HepG2 (cell line): ENCODE results near the gene TGFBRAP1. TPM values are rescaled to one million over a fixed set of nuclear protein-coding genes. Genes with fewer than 3 reads are reported as not detected.

Source experiments
- ATAC-seq: fragments of 200-7000 bp; cut with Tn5 transposase; 3 replicates; pipeline ENCODE4 v1.9.1; 2020; ENCODE audit warnings: mild to moderate bottlenecking, moderate library complexity
- BruUV-seq: library from RNA; stranded (reverse); fragments of 400-500 nt; replicated peaks from 2 replicates; lab custom pipeline; 2021; lab: Mats Ljungman, UMichigan
- CTCF ChIA-PET: fragments of 300-600 bp; formaldehyde crosslinking; extraction: SDS; loops from one replicate; lab custom pipeline; 2021; ENCODE audit warnings: low total read pairs, inconsistent platforms, low intra/inter-chr PET ratio; lab: Yijun Ruan, JAX
- POLR2A ChIA-PET: fragments of 350-600 bp; sonication (Branson Sonifier 250); formaldehyde crosslinking; loops from one replicate; lab custom pipeline; 2020; ENCODE audit warnings: antibody characterized with exemption, inconsistent platforms; lab: Yijun Ruan, JAX
- DNase-seq: peaks from one replicate; pipeline ENCODE4 v3.0.0-alpha.2; 2015; ENCODE audit warnings: low spot score
- FAIRE-seq: peaks from 3 replicates; lab custom pipeline; 2011; peaks lifted over from hg19 to GRCh38; lab: Jason Lieb, UNC
- H2AFZ ChIP-seq: one replicate; pipeline ENCODE4 v1.6.1; 2011; ENCODE audit warnings: low read length, inconsistent platforms
- H3K27ac ChIP-seq: fragments of 300-600 bp; 3 replicates; pipeline ENCODE4 v1.8.0; 2011; ENCODE audit warnings: mixed run types, mild to moderate bottlenecking, mixed read lengths, low read length, inconsistent platforms; ENCODE audit not compliant: insufficient read depth; ENCODE audit errors: extremely low read length
- H3K27me3 ChIP-seq, 2 experiments: fragments of 200-600 bp in 1 of 2; 2 replicates in 1 of 2; 3 replicates in 1 of 2; pipeline versions ENCODE4 v1.6.0 to v1.8.0; 2011; ENCODE audit warnings: low read length in 2 of 2, mild to moderate bottlenecking in 2 of 2, moderate library complexity in 2 of 2, inconsistent platforms in 1 of 2; ENCODE audit not compliant: insufficient read depth in 2 of 2, control insufficient read depth in 1 of 2
- H3K36me3 ChIP-seq, 2 experiments: fragments of 200-600 bp in 1 of 2; replicated peaks in 1 of 2; 2 replicates in 1 of 2; 3 replicates in 1 of 2; pipeline versions ENCODE4 v1.5.1 to v1.8.0; 2011; ENCODE audit warnings: low read length in 2 of 2, inconsistent platforms in 1 of 2; ENCODE audit not compliant: insufficient read depth in 2 of 2, control insufficient read depth in 1 of 2
- H3K4me1 ChIP-seq: 2 replicates; pipeline ENCODE4 v1.5.1; 2012; ENCODE audit warnings: low read length, inconsistent platforms; ENCODE audit not compliant: insufficient read depth
- H3K4me2 ChIP-seq: 2 replicates; pipeline ENCODE4 v1.6.0; 2011; ENCODE audit warnings: low read depth, low read length, inconsistent platforms
- H3K4me3 ChIP-seq, 3 experiments: fragments of 200-600 bp in 1 of 3; sonication (generic), shearing (Covaris generic) in 1 of 3; replicated peaks in 1 of 3; 2 replicates each; pipeline ENCODE4 v1.5.1; 2011 to 2016; ENCODE audit warnings: low read length in 3 of 3, inconsistent platforms in 2 of 3, low read depth in 2 of 3, mild to moderate bottlenecking in 2 of 3, control low read depth in 1 of 3, mixed read lengths in 1 of 3; ENCODE audit not compliant: insufficient read depth in 1 of 3
- H3K79me2 ChIP-seq: one replicate; pipeline ENCODE4 v1.6.1; 2011; ENCODE audit warnings: low read length, inconsistent platforms; ENCODE audit not compliant: insufficient read depth
- H3K9ac ChIP-seq: 2 replicates; pipeline ENCODE4 v1.6.0; 2011; ENCODE audit warnings: mild to moderate bottlenecking, low read depth, low read length, inconsistent platforms; ENCODE audit not compliant: insufficient read depth
- H3K9me3 ChIP-seq: 2 replicates; pipeline ENCODE4 v1.5.1; 2012; ENCODE audit warnings: mild to moderate bottlenecking, low read length
- H4K20me1 ChIP-seq: 2 replicates; pipeline ENCODE4 v1.6.0; 2011; ENCODE audit warnings: inconsistent platforms, mild to moderate bottlenecking, low read length, moderate library complexity; ENCODE audit not compliant: insufficient read depth
- JDP2 ChIP-seq: sonication (generic); formaldehyde crosslinking; IDR thresholded peaks from 2 replicates; pipeline ENCODE4 v1.8.1; 2022; ENCODE audit warnings: missing genetic modification reagents, borderline replicate concordance
- KAT8 ChIP-seq: IDR thresholded peaks from 2 replicates; pipeline ENCODE4 v1.6.1; 2016; ENCODE audit warnings: missing genetic modification reagents, missing compliant biosample characterization
- KDM4B ChIP-seq: sonication (generic); formaldehyde crosslinking; IDR thresholded peaks from 2 replicates; pipeline ENCODE4 v1.4.0; 2020; ENCODE audit warnings: missing genetic modification reagents
- MNT ChIP-seq: fragments of 450-650 bp; IDR thresholded peaks from 2 replicates; pipeline ENCODE4 v1.6.1; 2016
- MZF1 ChIP-seq: sonication (generic); formaldehyde crosslinking; IDR thresholded peaks from 2 replicates; pipeline ENCODE4 v1.8.1; 2023; ENCODE audit warnings: mild to moderate bottlenecking, missing genetic modification reagents, borderline replicate concordance
- PHF8 ChIP-seq: sonication (generic); formaldehyde crosslinking; IDR thresholded peaks from 2 replicates; pipeline ENCODE4 v1.5.0; 2020; ENCODE audit warnings: missing genetic modification reagents
- SRSF4 ChIP-seq: fragments of 200-400 bp; formaldehyde crosslinking; IDR thresholded peaks from one replicate; pipeline ENCODE4 v1.6.1; 2018; ENCODE audit warnings: mild to moderate bottlenecking, low read depth, low read length, moderate library complexity; ENCODE audit not compliant: poor library complexity, severe bottlenecking
- ZBTB38 ChIP-seq: sonication (generic); formaldehyde crosslinking; IDR thresholded peaks from 2 replicates; pipeline ENCODE4 v1.5.1; 2020; ENCODE audit warnings: mild to moderate bottlenecking, missing genetic modification reagents
- ZBTB43 ChIP-seq: sonication (generic); formaldehyde crosslinking; conservative IDR thresholded peaks from 2 replicates; pipeline ENCODE4 v1.4.0; 2020; ENCODE audit warnings: missing genetic modification reagents
- ZFP36L1 ChIP-seq: sonication (generic); formaldehyde crosslinking; IDR thresholded peaks from 2 replicates; pipeline ENCODE4 v1.8.0; 2022; ENCODE audit warnings: mild to moderate bottlenecking, missing genetic modification reagents, moderate library complexity
- ZHX2 ChIP-seq, 2 experiments: sonication (generic) in 1 of 2; formaldehyde crosslinking in 1 of 2; IDR thresholded peaks; 2 replicates each; pipeline versions ENCODE4 v1.6.1 to v1.9.0; 2014 to 2022; ENCODE audit warnings: antibody characterized with exemption in 1 of 2, borderline replicate concordance in 1 of 2, inconsistent platforms in 1 of 2, low read depth in 1 of 2, missing genetic modification reagents in 1 of 2
- ZKSCAN8 ChIP-seq: IDR thresholded peaks from 2 replicates; pipeline ENCODE4 v1.6.1; 2016; ENCODE audit warnings: borderline replicate concordance, missing genetic modification reagents, missing compliant biosample characterization
- ZMAT3 ChIP-seq: sonication (generic); formaldehyde crosslinking; conservative IDR thresholded peaks from 2 replicates; pipeline ENCODE4 v1.7.0; 2021; ENCODE audit warnings: missing genetic modification reagents
- ZNF460 ChIP-seq: sonication (generic); formaldehyde crosslinking; IDR thresholded peaks from 2 replicates; pipeline ENCODE4 v1.5.1; 2020; ENCODE audit warnings: missing genetic modification reagents, mild to moderate bottlenecking, borderline replicate concordance
- ZNF496 ChIP-seq: sonication (generic); formaldehyde crosslinking; IDR thresholded peaks from 2 replicates; pipeline ENCODE4 v1.8.1; 2023; ENCODE audit warnings: mild to moderate bottlenecking, moderate library complexity, missing genetic modification reagents; ENCODE audit not compliant: insufficient replicate concordance
- ZNF879 ChIP-seq: sonication (generic); formaldehyde crosslinking; IDR thresholded peaks from 2 replicates; pipeline ENCODE4 v1.8.1; 2023; ENCODE audit warnings: missing genetic modification reagents
- WGBS: methylation state at CpG from one replicate; pipeline ENCODE4 v1.1.6; 2017; ENCODE audit warnings: low lambda C conversion rate; 5-methylcytosine and 5-hydroxymethylcytosine counted together
- in situ Hi-C: cut with HindIII; loops from 2 replicates; pipeline ENCODE4 v1.10.0; 2017; ENCODE audit warnings: low pct_unique_long_range_greater_than_20kb; ENCODE audit not compliant: extremely low pct_ligation_motif_present
- intact Hi-C: fragments of 100-400 bp; cut with micrococcal nuclease; formaldehyde crosslinking; loops from one replicate; pipeline ENCODE4 v1.10.0; 2022; ENCODE audit not compliant: unreplicated experiment
- polyA plus RNA-seq, 8 experiments: library from polyadenylated mRNA; depleted of rRNA in 3 of 8; stranded (reverse) in 7 of 8; unstranded in 1 of 8; fragments of >200 nt; fragmentation: Illumina TruSeq in 4 of 8; extraction: Trizol in 4 of 8; gene quantifications; 2 replicates each; pipeline versions ENCODE4 v1.2.1 to v1.2.3, GENCODE V29; 2011 to 2016; ENCODE audit warnings: low read depth in 4 of 8, missing spikeins in 1 of 8, mixed read lengths in 1 of 8; ENCODE audit not compliant: insufficient read depth in 1 of 8
- total RNA-seq, 5 experiments: library from RNA; depleted of rRNA; stranded (reverse); fragments of >200 nt; fragmentation: Illumina TruSeq; extraction: Trizol; gene quantifications; 2 replicates each; pipeline ENCODE4 v1.2.3, GENCODE V29; 2016; ENCODE audit warnings: low read depth in 1 of 5

TGFBRAP1 gene
- total and polyA plus RNA-seq, 2 of the 13 experiments (the other 11 are each of a cell fraction or from before 2014, with no cell fraction given), result 12.7 to 22.9 TPM

GRCh38 chr2:105336786-105337121 is 7.2 kb upstream of the TGFBRAP1 start:
- ATAC-seq (no peak), DNase-seq (no peak), FAIRE-seq (no peak)
- peaks cover 0 to 7% of the 10 kb centered on the region in 2 experiments; a peak in 2 of 5 replicates for H3K27me3 ChIP-seq
- peak overlapping the region; percentile 100 for H2AFZ ChIP-seq
- POLR2A ChIA-PET, result interaction anchor here (6.5 kb wide), 1 partner anchor 7 kb away, joined by 43 read pairs; the partner anchor contains the start of gene TGFBRAP1
- in situ Hi-C loops (loop anchor here (25.0 kb wide), 1 partner anchor 851 kb away; the partner anchor contains the start of gene UXS1), intact Hi-C loops (loop anchor here (1.0 kb wide), 1 partner anchor 8 kb away; no protein-coding TSS in a partner anchor)
- no peaks in the 10 kb centered on the region for H3K9me3 ChIP-seq
- peaks cover 8% of the 10 kb centered on the region; the same call in 1 of the 2 replicates for H4K20me1 ChIP-seq
- CTCF ChIA-PET, result no interaction called here
- H3K27ac ChIP-seq, result peak overlapping the region; percentile 100
- H3K9ac ChIP-seq, result peak overlapping the region; percentile 100
- H3K4me3 ChIP-seq, result peak overlapping the region; percentile 85 to 100 (median 99)
- peak overlapping the region; percentile 88 for H3K4me2 ChIP-seq
- peaks cover 54% of the 10 kb centered on the region for H3K79me2 ChIP-seq
- under 1% methylated on average over 7 of the region's 7 CpGs for WGBS
- peaks cover 12 to 19% of the 10 kb centered on the region in 2 experiments for H3K36me3 ChIP-seq
- H3K4me1 ChIP-seq, result peaks cover 38% of the 10 kb centered on the region
- TSS peak; percentile 90 for BruUV-seq
- no peak for TF ChIP-seq JDP2 (CRISPR knock-in tag)
- no peak for TF ChIP-seq ZHX2 (IDR thresholded peaks at IDR 0.05; ENCODE audit: low read depth)
- no peak for TF ChIP-seq ZHX2 (CRISPR knock-in tag; IDR thresholded peaks at IDR 0.05; ENCODE audit: borderline replicate concordance)
- no peak for TF ChIP-seq MZF1 (CRISPR knock-in tag)
- TF ChIP-seq PHF8 (CRISPR knock-in tag), result no peak
- no peak for TF ChIP-seq ZNF879 (CRISPR knock-in tag)
- no peak for TF ChIP-seq MNT
- TF ChIP-seq ZBTB38 (CRISPR knock-in tag), result no peak
- TF ChIP-seq ZFP36L1, result peak; percentile 45; the same call in 1 of the 2 replicates
- no peak for TF ChIP-seq ZMAT3 (CRISPR knock-in tag)
- no peak for TF ChIP-seq SRSF4
- TF ChIP-seq ZBTB43 (CRISPR knock-in tag), result no peak
- no peak for TF ChIP-seq ZNF460
- TF ChIP-seq KAT8 (CRISPR knock-in tag), result no peak
- no peak for TF ChIP-seq ZNF496 (CRISPR knock-in tag)
- TF ChIP-seq ZKSCAN8 (CRISPR knock-in tag), result 0 out of 2 replicates have a peak, but pooled peaks have one; percentile 4
- no peak for TF ChIP-seq KDM4B (CRISPR knock-in tag)
